Measurements from ENCODE around the gene GATA5.
"Not testable (repeated sequence)": the region's sequence is repeated elsewhere in the genome, so short reads cannot be mapped to it uniquely, and the experiment has no call there.

Gene GATA5

DNA sequence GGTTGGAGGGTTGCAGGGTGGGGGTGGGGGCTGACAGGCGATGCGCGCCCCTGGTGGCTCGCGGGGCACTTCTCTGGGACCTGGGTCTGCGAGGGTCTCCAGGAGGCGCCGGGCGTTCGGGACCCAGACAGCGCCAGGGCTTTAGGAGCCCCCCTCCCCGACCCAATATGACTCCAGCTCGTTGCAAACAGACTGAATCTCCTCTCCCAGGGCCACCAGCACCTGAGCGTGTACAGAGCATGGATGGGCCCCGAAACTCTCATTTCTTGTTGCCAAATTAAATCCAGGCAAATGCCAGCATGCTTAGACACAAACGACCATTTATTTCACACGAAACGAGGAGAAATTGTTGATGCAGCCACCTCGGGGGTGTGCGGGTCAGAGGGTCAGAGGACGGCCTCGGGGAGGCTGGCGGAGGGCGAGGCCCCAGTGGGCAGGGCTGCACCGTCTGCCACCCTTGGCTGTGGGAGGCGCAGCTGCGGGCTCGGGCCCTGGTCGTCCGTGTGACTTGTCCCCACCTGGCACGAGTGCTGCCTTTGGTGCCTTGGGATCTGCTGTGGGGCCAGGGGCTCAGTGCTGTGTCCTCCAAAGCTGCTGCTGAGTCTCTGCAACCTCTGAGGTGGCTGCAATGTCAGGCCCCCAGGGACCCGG lies 20.9 kb upstream of the GATA5 start:
- no peak overlapping the region for H3K27ac ChIP-seq (ENCODE audit: insufficient read depth, low read length, poor library complexity, severe bottlenecking)
- no peaks in the 10 kb centered on the region for H3K9me3 ChIP-seq (ENCODE audit: control insufficient read depth, low read length)
- no peak for DNase-seq
- H3K4me3 ChIP-seq (ENCODE audit: insufficient read depth, low read depth, low read length, poor library complexity, severe bottlenecking) = no peak overlapping the region
- H3K36me3 ChIP-seq (ENCODE audit: control insufficient read depth, insufficient read depth, low read length) = no peaks in the 10 kb centered on the region
- no peaks in the 10 kb centered on the region for H3K4me1 ChIP-seq (ENCODE audit: control insufficient read depth, insufficient read depth, low read length, poor library complexity, severe bottlenecking)
- no peaks in the 10 kb centered on the region for H3K27me3 ChIP-seq (replicated peaks; ENCODE audit: control insufficient read depth, insufficient read depth, low read length, poor library complexity, severe bottlenecking)

DNA sequence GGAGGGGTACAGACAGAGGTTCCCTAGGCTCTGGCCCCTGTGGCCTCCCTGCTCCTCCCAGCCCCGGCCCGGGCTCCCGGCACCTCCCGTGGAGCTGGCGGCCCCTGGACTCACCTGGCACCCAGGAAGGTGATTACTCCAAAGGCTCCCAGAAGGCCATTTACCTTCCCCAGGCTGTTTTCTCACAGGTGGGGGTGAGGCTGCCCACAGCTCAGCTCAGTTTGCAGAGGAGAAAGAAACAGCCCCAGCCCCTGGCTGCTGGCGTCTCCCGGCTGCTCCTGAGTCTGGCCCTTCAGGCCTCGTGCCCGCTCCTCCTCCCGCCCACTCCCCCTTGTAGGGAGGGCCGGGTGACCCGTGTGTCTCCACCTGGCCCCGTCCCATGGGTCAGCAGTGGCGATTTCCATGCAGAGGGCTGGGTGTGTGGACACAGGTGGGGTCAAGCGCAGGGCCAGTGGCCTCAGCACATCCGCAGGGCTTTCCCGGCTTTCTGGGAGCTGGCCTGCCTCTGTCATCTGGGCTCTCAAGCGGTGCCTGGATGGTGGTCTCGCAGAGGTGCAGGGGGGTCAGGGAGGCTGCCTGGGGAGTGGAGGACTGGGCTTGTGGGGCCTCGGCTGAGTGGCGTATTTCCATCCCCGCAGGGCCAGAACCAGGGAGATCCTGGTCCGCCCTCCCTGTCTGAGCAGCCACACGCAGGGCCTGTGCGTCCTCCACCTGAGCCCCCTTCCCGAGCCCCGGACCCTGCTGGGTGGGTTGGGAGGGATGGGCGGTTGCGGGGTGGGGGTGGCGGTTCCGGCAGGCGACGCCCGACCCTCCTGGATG lies 20.2 kb upstream of the GATA5 start:
- H3K27me3 ChIP-seq (replicated peaks; ENCODE audit: control insufficient read depth, insufficient read depth, low read length, poor library complexity, severe bottlenecking) = no peaks in the 10 kb centered on the region
- H3K4me3 ChIP-seq (ENCODE audit: insufficient read depth, low read depth, low read length, poor library complexity, severe bottlenecking) = no peak overlapping the region
- H3K27ac ChIP-seq (ENCODE audit: insufficient read depth, low read length, poor library complexity, severe bottlenecking) = no peak overlapping the region
- no peak for DNase-seq
- H3K4me1 ChIP-seq (ENCODE audit: control insufficient read depth, insufficient read depth, low read length, poor library complexity, severe bottlenecking) = no peaks in the 10 kb centered on the region
- no peaks in the 10 kb centered on the region for H3K9me3 ChIP-seq (ENCODE audit: control insufficient read depth, low read length)
- H3K36me3 ChIP-seq (ENCODE audit: control insufficient read depth, insufficient read depth, low read length) = no peaks in the 10 kb centered on the region

DNA sequence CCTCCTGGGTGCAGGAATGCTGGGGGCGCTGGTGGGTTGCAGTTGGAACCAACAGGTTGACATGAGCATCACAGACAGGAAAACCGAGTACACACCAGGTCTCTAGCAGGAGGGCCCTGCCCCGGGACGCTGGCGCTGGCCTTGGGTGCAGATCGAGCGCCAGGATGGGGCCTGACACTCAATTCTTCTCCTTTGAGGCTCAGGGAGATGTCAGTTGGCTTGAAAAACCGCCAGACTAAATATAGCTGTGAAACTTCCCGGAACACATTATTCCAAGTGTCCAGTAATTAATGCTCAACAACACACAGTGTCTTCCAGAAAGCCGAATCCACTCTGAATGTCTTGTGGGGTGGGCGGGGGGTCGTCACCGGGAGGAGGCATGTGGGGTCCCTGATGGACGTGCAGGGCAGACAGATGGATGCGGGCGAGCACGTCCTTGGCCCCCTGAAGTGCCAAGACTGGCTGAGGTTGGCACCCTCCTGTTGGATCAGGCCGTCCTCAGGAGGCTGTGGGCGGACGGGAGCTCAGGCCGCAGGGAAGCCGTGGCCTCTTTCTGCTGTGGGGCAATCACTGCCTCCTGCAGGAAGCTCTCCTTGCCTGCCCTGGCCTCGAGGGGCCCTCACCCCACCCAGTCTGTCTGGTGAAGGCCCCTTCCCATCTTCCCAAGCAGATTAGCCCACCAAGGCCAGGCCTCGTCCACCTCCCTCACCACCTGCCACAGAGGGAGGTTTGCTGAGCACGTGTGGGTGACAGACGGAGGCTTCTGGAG lies 19.4 kb upstream of the GATA5 start:
- Histone ChIP-seq H3K4me3 (ENCODE audit: insufficient read depth, low read depth, low read length, poor library complexity, severe bottlenecking) (no peak overlapping the region), H3K4me1 (ENCODE audit: control insufficient read depth, insufficient read depth, low read length, poor library complexity, severe bottlenecking) (no peaks in the 10 kb centered on the region), H3K27ac (ENCODE audit: insufficient read depth, low read length, poor library complexity, severe bottlenecking) (no peak overlapping the region), H3K27me3 (replicated peaks; ENCODE audit: control insufficient read depth, insufficient read depth, low read length, poor library complexity, severe bottlenecking) (no peaks in the 10 kb centered on the region), H3K36me3 (ENCODE audit: control insufficient read depth, insufficient read depth, low read length) (no peaks in the 10 kb centered on the region), H3K9me3 (ENCODE audit: control insufficient read depth, low read length) (no peaks in the 10 kb centered on the region)
- no peak for DNase-seq

DNA sequence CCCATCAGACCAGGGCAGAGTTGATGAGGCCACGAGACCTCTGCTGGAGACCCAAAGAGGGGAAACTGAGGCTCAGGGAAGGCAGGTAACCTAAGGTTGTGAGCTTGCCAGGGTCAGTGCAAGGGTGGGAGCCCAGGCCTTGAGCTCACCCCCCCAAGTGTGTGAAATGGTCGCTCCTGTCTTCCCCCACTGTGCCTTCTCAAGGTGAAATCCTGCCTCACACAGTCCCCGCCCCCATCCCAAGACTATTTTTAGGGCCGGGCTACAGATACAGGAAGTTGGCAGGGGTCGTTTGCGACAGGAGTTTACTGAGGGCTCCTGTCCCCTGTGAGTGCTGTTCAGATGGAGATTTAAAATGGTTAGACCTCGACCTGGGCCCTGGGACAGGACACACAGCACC lies 18.7 kb upstream of the GATA5 start:
- Histone ChIP-seq H3K36me3 (ENCODE audit: control insufficient read depth, insufficient read depth, low read length) (no peaks in the 10 kb centered on the region), H3K27ac (ENCODE audit: insufficient read depth, low read length, poor library complexity, severe bottlenecking) (no peak overlapping the region), H3K4me3 (ENCODE audit: insufficient read depth, low read depth, low read length, poor library complexity, severe bottlenecking) (no peak overlapping the region), H3K9me3 (ENCODE audit: control insufficient read depth, low read length) (no peaks in the 10 kb centered on the region), H3K4me1 (ENCODE audit: control insufficient read depth, insufficient read depth, low read length, poor library complexity, severe bottlenecking) (no peaks in the 10 kb centered on the region), H3K27me3 (replicated peaks; ENCODE audit: control insufficient read depth, insufficient read depth, low read length, poor library complexity, severe bottlenecking) (no peaks in the 10 kb centered on the region)
- no peak for DNase-seq

DNA sequence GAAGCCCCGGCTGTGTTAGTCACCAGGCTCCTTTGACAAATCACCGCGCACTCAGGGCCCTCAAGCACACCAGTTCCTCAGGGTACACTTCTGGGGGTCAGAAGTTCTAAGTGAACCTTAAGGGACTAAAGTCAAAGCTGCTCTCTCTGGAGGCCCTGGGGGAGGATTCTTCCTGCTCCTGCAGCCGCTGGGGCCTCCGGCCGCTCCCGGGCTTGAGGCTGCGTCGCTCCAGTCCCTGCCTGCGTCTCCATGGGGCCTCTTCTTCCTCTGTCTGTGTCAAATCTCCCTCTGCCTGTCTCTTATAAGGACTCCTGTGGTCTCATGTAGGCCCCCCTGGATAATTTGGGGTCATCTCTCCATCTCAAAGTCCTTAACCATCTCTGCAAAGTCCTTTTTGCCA lies 18.1 kb upstream of the GATA5 start:
- no peaks in the 10 kb centered on the region for H3K4me1 ChIP-seq (ENCODE audit: control insufficient read depth, insufficient read depth, low read length, poor library complexity, severe bottlenecking)
- H3K36me3 ChIP-seq (ENCODE audit: control insufficient read depth, insufficient read depth, low read length) = no peaks in the 10 kb centered on the region
- H3K4me3 ChIP-seq (ENCODE audit: insufficient read depth, low read depth, low read length, poor library complexity, severe bottlenecking) = no peak overlapping the region
- no peak for DNase-seq
- H3K9me3 ChIP-seq (ENCODE audit: control insufficient read depth, low read length) = no peaks in the 10 kb centered on the region
- H3K27me3 ChIP-seq (replicated peaks; ENCODE audit: control insufficient read depth, insufficient read depth, low read length, poor library complexity, severe bottlenecking) = no peaks in the 10 kb centered on the region
- no peak overlapping the region for H3K27ac ChIP-seq (ENCODE audit: insufficient read depth, low read length, poor library complexity, severe bottlenecking)

DNA sequence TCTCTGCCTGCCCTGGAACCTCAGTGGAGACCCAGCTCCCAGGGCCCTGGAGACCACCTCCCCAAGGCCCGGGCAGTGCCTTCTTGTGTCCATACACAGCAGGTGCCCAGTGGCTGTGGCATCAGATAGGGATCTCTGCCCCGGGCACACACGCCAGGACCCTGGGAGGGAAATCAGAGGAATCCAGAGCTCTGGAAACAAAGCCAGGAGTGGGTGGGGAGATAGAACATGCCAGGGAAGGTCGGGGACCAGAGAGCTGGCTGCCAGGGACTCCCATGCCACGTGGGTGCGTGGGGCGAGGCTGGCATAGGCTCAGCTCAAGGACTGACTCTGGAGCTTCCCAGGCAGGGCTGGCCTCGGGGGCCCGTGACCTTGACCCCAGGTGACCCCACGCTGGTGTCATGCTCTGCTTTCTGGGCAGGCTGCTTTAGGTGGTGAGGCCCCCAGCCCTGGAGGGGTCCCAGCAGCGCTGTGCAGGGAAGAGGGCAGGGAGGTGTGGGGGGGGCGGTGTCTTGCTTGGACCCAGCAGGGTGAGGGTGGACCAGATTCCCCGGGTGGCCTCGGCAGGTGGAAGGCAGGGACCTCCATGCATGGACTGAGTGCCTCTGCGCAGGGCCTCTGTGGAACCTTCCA lies 17.6 kb upstream of the GATA5 start:
- Histone ChIP-seq H3K27ac (ENCODE audit: insufficient read depth, low read length, poor library complexity, severe bottlenecking) (no peak overlapping the region), H3K4me1 (ENCODE audit: control insufficient read depth, insufficient read depth, low read length, poor library complexity, severe bottlenecking) (no peaks in the 10 kb centered on the region), H3K36me3 (ENCODE audit: control insufficient read depth, insufficient read depth, low read length) (no peaks in the 10 kb centered on the region), H3K4me3 (ENCODE audit: insufficient read depth, low read depth, low read length, poor library complexity, severe bottlenecking) (no peak overlapping the region), H3K27me3 (replicated peaks; ENCODE audit: control insufficient read depth, insufficient read depth, low read length, poor library complexity, severe bottlenecking) (no peaks in the 10 kb centered on the region), H3K9me3 (ENCODE audit: control insufficient read depth, low read length) (no peaks in the 10 kb centered on the region)
- no peak for DNase-seq

DNA sequence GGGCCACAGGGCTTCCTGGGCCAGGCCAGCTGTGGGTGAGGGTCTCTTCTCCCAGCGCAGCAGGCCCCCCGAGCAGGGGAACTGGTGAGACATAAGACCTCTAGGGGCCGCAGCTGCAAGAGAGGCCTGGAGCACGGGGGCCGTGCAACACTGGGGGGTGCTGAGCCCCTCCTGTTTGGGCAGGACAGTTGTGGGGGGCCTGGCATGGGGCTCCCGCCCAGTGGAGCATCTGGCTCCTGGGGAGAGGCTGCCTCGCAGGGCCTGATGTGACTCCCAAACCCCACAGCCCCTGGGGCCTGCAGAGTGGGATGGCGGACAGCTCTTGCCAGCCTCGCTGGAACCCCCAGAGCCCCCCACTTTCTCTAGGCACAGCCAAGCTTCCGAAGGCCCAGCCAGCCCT lies 16.9 kb upstream of the GATA5 start:
- Histone ChIP-seq H3K9me3 (ENCODE audit: control insufficient read depth, low read length) (no peaks in the 10 kb centered on the region), H3K27ac (ENCODE audit: insufficient read depth, low read length, poor library complexity, severe bottlenecking) (no peak overlapping the region), H3K27me3 (replicated peaks; ENCODE audit: control insufficient read depth, insufficient read depth, low read length, poor library complexity, severe bottlenecking) (no peaks in the 10 kb centered on the region), H3K36me3 (ENCODE audit: control insufficient read depth, insufficient read depth, low read length) (no peaks in the 10 kb centered on the region), H3K4me1 (ENCODE audit: control insufficient read depth, insufficient read depth, low read length, poor library complexity, severe bottlenecking) (no peaks in the 10 kb centered on the region), H3K4me3 (ENCODE audit: insufficient read depth, low read depth, low read length, poor library complexity, severe bottlenecking) (no peak overlapping the region)
- no peak for DNase-seq

DNA sequence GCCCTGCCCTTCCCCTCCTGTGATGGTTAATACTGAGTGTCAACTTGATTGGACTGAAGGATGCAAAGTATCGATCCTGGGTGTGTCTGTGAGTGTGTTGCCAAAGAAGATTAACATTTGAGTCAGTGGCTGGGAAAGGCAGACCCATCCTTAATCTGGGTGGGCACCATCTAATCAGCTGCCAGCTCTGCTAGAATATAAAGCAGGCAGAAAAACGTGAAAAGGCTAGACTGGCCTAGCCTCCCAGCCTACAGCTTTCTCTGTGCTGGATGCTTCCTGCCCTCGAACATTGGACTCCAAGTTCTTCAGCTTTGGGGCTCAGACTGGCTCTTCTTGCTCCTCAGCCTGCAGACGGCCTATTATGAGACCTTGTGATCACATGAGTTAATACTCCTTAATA lies 15.0 kb upstream of the GATA5 start:
- not testable (repeated sequence) for H3K4me1 ChIP-seq (ENCODE audit: control insufficient read depth, insufficient read depth, low read length, poor library complexity, severe bottlenecking); H3K27ac ChIP-seq (ENCODE audit: insufficient read depth, low read length, poor library complexity, severe bottlenecking); H3K9me3 ChIP-seq (ENCODE audit: control insufficient read depth, low read length); DNase-seq; H3K36me3 ChIP-seq (ENCODE audit: control insufficient read depth, insufficient read depth, low read length); H3K4me3 ChIP-seq (ENCODE audit: insufficient read depth, low read depth, low read length, poor library complexity, severe bottlenecking)
- peaks cover 11% of the 10 kb centered on the region for H3K27me3 ChIP-seq (replicated peaks; ENCODE audit: control insufficient read depth, insufficient read depth, low read length, poor library complexity, severe bottlenecking)

DNA sequence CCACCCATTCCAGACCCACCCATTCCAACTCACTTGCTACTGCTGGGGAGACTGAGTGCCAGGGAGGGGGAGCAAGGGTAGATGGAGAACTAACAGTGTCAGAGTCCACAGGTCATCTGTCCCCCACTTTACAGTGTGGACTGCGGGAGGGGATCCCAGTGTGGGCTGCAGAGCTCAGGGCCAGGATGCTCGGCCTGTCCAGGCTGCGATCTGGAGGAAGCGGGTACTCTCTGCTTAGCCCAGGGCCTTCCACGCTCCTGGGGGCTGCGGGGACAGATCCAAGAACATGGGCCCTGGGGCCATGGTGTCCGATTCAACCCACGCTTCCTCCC lies 14.1 kb upstream of the GATA5 start:
- H3K4me3 ChIP-seq (ENCODE audit: insufficient read depth, low read depth, low read length, poor library complexity, severe bottlenecking) = no peak overlapping the region
- no peaks in the 10 kb centered on the region for H3K4me1 ChIP-seq (ENCODE audit: control insufficient read depth, insufficient read depth, low read length, poor library complexity, severe bottlenecking)
- no peak overlapping the region for H3K27ac ChIP-seq (ENCODE audit: insufficient read depth, low read length, poor library complexity, severe bottlenecking)
- no peaks in the 10 kb centered on the region for H3K9me3 ChIP-seq (ENCODE audit: control insufficient read depth, low read length)
- no peaks in the 10 kb centered on the region for H3K36me3 ChIP-seq (ENCODE audit: control insufficient read depth, insufficient read depth, low read length)
- peaks cover 20% of the 10 kb centered on the region for H3K27me3 ChIP-seq (replicated peaks; ENCODE audit: control insufficient read depth, insufficient read depth, low read length, poor library complexity, severe bottlenecking)
- no peak for DNase-seq

All from effector memory CD4-positive, alpha-beta T cell (primary cell).